HG03378 (cell line): Measurements from ENCODE around the gene CFAP46.
"Not testable (repeated sequence)": the region's sequence is repeated elsewhere in the genome, so short reads cannot be mapped to it uniquely, and the experiment has no call there.

Experiments
- ATAC-seq: cut with Tn5 transposase; IDR thresholded peaks from one replicate; pipeline ENCODE4 v1.9.1; 2021; ENCODE audit warnings: mild to moderate bottlenecking, moderate library complexity; ENCODE audit not compliant: unreplicated experiment

The CFAP46 gene

DNA sequence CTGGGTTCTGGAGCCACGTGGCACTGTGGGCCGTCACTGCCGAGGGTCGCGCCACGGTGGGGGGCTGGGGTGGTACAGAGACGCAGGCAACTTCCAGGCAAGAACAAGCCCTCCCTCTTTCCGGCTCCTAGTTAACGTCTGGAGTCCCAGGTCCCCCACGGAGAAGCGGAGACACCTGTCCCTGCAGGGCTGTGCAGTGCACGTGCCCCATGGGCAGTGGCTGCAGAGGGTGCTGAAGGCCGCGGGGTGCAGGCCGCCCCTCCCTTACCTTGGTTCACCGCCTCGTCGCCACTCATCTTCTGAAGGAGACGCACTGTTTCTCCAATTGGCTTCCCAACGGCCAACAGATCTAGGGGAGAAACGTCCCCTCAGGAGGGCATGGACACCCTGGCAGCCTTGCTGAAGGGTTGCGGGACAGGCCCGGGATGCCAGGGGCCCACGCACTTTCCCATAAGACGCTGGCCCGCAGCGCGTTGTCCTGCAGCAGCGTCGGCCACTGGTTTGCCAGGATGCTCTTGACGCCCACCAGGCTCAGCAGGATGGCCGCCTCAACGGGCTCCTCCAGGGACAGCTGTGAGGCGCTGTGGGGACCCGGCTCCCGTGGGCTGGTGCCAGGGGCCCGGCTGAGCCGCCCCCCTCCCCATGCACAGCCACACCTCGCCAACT, 132.1 kb downstream of the CFAP46 start:
- no peak for ATAC-seq

DNA sequence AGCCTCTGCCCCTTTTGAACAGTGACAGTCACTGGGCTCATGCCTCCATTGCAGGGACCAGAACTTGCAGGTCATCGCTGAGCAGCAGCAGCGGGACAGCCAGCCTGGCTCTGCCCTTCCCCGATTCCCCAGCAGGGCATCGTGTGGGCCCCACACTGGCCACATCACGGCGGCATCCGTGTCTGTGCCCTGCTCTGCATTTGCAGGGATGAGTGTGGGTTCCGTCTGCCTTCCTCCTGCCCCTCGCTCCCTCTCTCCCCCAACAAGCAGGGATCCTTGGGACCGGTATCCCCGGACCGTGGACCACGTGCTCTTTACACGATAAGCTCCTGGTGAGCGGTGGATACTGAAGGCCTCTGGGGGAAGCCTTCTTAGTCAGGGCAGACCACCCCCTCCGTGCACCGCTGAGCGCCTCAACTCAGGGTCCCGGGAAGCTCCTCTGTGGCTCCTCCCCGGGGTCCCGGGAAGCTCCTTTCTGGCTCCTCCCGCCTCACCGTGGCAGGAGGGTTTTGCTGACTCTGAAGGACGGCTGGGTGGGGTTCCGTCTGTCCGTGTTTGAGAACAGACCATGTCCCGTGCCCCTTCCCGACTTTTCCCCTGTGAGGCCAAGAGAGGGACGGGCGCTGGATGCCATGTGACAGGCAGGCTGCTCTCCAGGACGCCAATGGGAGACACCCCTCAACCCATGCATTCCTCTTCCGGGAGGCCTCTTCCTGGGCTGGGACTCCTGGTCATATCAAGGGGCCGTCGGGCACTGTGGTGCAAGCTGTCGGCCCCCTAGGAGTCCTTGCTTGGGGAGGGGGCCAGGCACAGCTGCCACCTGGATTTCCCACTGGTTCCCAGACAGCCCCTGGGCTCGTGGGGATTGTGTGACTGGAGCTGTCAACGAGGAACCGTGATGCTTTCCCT, 132.9 kb downstream of the CFAP46 start:
- ATAC-seq, result no peak

DNA sequence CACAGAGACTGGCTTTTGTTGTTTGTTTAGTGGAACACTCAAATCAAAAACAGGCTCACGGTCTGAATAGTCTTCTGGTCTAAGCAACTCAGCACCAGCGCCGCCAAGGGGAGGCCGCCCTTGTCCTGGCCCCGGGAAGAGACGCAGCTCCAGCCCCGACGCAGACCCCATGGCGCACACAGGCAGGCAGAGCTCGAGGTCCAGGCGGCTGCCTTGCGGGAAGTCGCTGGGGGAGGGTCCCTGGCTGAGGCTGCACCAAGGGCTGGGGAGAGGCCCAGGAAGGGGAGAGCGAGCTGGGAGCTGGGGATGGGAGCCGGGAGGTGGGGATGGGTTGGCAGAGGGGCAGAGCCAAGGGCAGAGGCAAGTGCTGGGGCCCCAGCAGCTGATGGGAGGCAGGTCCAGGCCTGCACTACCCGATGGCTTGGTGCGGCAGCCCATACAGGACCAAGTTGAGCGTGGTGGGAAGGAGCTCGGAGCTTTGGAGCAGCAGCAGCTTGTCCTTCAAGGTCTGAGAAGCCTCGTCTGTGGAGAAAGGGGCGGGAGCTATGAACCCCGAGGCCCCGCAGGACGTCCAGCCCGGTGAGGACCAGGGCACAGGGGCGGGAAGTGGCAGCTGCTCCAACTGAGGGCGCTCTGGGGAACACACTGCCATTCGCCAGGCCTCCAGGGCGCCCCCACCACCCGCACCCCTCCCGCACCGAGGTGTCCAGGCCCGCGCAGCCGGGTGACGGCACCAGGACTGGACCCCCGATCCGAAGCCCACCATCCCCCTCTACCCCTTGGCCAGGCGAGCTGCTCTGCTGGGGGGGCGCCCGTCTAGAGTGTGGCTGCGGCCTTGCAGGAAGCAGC, 133.8 kb downstream of the CFAP46 start:
- ATAC-seq, result no peak

DNA sequence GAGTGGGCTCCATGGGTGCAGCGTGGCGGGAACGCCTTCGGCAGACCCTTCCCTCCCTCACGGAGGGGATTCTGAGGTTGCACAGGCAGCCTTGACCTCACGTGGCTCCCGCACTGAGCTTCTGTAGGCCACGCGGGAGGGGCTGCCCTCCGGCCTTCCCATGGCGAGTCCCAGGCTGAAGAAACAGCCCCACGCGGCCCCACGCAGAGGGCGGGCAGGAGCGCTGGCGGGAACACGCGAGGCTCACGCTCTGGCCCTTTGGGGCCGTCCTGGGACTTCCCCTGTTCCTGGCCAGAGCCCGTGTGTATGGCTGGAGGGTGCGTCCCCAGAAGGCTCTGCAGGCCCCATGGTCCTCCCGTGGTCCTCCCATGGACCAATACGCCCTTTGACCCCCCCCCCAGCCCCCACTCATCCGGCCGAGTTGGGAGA, 134.7 kb downstream of the CFAP46 start:
- no peak for ATAC-seq

DNA sequence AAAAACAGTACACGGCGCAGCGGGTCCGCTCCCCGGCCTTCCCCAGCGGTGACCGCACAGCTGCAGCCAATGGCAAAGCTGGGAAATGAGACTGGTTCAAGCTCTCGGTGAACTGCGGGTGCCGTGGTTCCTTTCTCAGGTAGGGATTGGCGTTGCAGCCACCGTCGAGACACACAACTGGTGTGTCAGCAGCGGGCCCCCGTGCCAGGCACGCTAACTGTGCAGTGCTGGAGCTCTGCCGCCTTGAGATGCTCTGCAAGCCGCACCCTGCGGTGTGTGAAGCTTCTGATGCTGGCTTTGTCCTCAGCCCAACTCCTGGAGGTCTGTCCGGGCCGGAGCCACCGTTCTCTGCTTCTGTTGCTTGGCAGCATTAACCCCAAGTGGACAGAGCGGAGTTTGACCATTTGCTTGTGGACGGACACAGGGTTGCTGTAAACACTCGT, 135.8 kb downstream of the CFAP46 start:
- ATAC-seq, result no peak

DNA sequence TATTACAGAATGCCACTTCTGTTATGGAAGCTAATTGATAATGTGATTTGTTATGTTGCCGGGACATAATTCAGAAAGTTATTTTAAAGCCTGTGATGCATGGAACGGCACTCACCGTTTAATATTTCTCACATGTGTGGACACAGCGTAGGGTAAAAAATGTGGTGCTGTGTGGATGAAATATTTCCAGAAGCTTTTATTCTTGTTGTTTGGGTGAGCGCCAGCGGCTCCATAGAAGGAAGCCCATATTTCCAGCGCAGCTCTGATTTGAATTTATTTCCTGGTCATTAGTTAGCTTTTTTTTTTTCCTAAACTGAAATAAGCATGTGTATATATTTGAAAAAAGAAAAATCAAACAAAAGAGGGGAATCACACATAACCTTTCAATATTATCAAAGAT, 136.3 kb downstream of the CFAP46 start:
- ATAC-seq, result no peak

DNA sequence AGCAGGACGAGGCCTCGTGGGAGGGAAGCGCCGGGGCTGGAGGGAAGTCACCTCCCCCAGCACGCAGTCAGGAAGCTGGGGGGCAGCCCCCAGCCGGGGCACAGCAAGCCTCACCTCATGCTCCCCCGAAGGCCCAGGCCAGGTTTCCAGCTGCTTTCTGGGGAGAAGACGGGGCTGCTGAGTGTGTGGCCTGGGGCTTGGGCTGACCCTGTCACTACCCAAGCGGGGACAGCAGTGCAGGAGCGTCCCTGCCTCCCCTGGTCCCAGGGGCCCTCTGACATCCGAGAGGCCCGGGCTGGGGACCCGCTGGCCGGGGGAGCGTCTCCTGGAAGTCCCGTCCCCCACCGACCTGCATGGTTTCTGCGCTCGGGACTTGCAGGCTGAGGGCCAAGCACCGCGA, 136.8 kb downstream of the CFAP46 start:
- no peak for ATAC-seq

DNA sequence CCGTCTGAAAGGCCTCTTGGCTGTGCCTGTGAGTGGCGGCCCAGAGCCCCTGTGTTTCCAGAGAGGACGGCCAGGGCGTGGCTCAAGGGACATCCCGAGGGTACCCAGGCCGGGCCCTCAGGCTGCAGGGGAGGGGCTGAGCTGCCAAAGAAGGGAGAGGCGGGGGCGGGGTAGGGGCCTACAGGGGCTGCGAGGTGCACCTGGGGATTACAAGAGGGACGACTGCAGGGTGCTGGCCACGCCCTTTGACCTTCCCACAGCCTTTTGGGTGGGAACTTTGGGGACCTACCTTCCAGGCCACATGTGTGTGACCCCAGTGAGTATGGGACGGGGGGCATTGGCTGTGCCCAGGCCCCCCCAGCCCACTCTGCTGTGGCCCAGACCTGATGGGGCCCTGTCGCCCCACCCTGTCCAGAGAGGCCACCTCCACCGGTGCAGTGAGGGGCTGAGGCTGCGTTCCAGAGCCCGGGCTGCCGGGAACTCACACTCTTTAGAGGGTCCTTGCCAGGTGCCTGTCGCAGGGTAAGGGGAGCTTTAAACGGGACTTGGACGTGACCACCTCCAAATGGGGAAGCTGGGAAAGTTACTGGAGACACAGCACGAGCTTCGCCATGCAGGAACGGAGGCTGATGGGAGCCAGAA, 137.5 kb downstream of the CFAP46 start:
- ATAC-seq, result no peak

DNA sequence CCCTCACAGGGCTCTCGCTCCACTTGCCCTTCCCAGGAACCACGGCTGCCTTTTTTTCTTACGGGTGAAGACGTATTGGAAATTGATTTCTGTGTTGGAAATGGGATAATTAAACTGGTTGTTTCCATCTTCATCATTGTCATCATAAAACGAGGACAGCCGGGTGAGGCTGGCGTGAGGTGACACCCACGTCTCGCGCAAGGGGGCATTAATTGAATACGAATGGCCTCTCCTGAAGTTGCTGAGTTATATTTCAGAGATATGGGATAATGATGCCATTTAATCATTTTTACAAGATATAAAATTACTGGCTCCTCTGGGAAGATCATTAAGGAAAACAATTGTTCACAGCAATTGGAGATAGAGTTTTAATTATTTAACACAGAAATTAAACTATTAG, 138.1 kb downstream of the CFAP46 start:
- no peak for ATAC-seq

DNA sequence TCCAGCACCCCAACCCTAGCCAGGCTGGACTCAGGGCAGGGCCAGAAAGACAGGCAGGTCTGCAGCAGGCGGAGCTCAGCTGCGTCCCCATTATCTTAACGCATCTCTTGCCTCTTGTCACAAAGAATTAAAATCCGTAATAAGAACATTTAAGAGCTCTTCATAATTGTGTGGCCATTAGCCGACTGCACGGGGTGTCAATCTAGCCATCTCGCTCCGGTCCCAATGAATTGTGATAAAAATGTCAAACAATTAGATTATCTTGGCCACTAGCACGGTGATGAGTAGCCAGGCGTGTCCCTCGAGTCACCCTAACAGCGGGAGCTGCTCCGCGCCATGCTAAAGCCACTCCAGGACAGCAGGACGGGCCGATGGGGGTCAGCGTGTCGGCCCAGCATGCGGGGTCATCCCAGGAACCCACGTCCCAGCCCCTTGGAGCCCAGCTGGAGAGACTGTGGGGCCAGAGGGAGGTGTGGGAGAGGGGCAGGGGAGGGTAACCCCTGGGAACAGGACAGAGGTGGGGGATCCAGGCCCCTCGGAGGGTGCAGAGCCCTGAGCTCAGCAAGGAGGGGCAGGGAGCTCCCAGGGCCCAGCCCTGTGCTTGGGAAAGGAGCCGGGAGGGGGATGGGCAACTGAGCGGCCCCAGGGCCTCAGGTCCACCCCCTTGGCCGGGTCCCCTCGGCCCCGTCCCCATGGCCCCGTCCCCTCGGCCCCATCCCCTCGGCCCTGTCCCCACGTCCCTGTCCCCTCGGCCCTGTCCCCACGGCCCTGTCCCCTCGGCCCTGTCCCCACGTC, 138.8 kb downstream of the CFAP46 start:
- no peak for ATAC-seq

DNA sequence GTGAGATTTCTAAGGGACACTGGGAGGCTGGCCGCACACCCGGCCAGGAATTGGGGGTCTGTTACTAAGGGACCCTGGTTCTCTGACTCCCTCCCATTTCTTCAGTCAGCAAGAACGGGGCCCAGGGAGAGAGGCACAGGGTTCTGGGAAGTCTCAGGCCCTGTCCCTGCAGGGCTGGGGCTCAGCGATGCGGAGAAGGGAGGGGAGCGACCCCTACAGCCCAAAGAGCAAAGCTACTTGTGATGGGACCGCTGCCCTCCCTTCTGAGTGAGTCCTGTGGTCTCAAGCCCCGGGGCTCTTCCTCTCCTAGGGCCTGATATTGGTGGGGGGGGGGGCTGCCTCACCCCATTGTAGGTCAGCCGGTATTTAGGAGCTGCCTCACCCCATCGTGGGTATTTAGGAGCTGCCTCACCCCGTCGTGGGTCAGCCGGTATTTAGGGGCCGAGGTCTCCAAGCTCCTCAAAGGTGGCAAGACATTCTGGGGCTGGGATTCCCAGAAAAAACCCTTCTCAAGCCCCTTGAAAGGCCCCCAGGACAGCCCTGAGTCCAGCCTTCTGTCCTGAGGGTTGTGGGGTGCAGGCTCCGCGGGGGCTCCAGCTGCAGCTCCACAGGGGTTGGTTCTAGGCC, 139.6 kb downstream of the CFAP46 start:
- ATAC-seq, result no peak

DNA sequence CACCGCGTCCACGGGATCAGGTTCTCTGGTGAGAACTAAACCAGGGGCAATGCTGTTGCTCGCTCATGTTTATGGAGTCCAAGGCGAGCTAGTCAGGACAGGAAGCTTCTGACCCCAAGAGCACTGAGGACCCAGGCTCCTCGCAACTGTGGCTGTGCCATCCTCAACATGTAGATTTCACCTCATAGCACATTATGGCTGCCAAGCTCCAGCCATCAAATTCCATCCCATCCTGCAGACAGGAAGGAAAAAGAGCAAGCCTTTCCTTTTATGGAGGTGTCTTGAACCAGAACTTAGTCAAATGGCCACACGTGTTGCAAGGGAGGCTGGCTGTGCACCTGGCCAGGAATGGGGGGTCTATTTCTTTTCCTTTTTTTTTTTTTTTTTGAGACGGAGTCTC, 140.3 kb downstream of the CFAP46 start:
- ATAC-seq, result no peak

DNA sequence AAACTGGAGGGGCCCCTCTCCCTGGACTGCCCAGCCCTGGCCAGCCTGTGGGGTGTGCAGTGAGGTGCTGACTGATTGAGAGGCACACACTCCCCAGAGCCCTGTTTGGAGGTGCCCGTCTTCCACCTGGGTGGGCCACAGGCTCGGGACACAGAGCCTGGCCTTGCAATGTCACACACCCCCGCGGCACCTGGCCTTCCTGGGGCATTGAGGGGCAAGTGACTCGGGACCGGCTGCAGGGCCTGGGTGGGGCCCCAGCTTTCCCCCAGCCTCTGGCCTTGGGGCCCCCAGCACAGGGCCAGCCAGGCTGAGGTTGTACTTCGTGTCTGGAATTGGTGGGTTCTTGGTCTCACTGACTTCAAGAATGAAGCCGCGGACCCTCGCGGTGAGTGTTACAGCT, 142.5 kb downstream of the CFAP46 start:
- ATAC-seq, result no peak

DNA sequence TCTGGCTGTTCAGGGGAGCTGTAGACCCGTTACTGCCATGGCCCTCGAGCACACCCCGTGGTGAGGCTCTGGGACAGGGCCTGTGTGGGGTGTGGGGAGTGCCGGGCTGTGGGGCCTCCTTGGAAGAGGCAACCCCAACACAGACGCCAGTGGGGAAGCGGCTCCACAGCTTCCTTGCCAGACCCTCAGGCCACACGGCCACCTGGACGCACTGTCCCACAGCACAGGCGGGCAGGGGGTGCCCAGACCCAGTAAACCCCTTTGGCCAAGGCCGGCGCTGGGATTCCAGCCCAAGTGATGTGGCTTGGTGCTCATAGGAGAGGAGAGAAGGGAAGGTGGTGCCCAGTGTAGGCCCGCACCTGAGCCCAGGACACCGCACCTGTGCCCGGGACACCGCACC, 143.5 kb downstream of the CFAP46 start:
- ATAC-seq, result no peak

DNA sequence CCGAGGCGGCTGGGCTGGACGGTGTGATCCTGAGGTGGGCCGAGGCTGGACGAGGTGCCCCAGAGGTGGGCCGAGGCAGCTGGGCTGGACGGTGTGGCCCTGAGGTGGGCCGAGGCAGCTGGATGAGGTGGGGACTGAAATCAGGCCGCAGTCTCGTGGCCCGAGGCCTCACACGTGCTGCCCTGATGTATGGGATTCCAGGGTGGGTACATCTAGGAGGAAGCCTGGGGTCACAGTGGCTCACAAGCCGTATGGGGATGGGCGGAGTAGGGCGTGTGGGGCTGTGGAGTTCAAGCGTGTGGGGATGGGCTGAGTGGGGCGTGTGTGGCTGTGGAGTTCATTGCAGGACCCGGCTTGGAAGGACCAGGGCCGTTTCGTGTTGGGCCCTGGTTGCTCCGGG, 144.0 kb downstream of the CFAP46 start:
- no peak for ATAC-seq

DNA sequence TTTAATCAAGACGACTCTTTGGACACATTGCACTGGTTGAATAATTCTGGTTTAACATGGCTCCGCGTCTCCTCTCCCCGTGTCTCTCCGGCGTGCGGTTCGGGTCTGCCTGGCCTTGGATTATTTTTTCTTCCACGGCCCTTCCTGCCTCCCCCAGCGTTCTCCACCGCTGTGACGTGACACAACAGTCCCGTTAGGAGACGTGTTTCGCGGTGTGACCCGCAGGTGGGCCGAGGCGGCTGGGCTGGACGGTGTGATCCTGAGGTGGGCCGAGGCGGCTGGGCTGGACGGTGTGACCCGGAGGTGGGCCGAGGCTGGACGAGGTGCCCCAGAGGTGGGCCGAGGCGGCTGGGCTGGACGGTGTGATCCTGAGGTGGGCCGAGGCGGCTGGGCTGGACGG, 144.4 kb downstream of the CFAP46 start:
- ATAC-seq, result not testable (repeated sequence)

DNA sequence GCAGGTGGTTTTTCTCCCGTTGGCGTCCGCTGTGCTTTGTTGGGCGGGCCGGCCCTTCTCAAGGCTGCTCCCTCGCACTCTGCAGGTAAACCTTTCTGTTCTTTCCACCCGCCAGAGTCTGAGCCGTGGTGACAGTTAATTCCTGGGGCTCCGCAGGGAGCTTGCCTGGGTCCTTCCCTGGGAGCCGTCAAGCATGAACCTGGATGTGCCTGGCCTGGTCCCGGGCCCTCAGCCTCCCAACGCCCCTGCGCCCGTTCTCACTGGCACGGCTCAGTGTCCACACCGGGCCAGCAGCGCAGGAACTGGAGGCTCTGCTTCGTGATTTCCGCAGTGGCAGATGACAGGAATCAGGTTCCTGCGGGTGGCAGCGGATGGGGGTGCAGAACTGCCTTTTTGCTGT, 145.5 kb downstream of the CFAP46 start:
- ATAC-seq, result no peak

DNA sequence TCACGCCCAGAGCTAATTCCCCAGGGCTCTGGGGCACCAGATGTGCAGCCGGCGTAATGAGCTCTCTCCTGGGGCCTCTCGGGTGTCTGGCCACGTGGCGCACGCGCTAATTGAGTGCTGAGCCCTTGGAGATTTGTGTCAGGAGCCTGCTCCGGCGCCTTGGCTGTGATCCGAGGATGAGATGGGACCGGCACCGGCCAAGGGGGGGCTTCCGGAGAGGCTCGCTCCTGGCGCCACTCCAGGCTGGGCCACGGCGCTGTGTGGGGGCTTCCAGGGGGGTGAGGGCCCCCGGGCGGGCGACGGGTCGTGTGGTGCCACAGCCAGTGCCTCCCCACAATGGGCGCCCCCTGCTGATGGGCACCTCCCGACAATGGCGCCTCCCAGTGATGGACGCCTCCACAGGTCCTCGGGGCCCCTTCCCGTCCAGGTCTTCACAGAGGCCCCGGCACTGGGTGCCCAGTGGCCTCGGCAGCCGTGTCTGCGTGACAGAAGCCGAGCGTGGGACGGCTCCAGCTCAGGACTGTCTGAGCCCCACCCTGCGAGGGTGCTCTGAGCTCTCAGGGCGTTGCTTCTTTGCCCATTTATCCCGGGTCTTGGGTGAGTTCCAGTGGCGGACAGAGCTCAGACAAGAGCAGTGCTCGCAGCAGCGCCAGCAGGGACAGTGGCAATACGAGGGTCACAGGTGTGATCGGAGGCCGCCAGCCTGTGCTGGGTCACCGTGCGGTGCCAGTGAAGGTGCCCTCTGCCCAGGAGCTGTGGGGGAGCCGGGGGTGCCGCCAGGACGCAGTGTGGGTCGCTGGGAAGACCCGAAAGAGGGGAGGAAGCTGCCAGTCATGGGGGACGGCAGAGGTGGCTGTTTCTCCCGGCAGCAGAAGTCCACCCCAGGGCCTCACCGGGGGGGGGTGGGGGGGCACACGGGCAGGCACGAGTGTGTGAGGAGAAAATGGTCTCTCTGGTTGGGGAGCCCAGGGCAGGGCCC, 148.2 kb downstream of the CFAP46 start:
- ATAC-seq, result no peak
